ELR (cell line): ENCODE data around the gene FKBP11.
"Not testable (repeated sequence)": the region's sequence is repeated elsewhere in the genome, so short reads cannot be mapped to it uniquely, and the experiment has no call there.

Experiments used
- DNase-seq: peaks from one replicate; pipeline ENCODE4 v3.0.0-alpha.2; 2015; ENCODE audit warnings: low read depth

The FKBP11 gene

GRCh38 chr12:48907245-48907644 lies 18.0 kb downstream of the FKBP11 start:
- no peak for DNase-seq

DNA sequence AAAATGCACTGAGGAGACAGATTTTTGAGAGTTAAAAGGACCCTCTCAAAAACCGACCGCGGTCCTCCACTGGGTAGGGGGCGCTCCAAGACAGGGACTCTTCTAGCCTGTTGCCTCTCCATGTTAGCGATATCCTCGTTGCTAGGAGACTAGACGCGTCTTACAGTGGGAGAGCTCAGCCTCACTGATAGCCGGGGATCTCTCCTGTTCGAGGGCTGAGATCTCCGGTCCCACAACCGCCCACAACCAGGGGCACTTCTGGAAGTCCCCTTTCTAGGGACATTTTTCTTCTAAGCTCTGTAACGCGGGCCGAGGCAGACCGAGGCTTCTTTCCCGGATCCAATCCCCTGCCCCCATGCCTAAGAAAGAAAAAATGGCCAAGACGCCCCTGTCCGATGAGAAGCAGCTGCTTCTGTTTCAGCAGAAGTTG lies 21.3 kb downstream of the FKBP11 start:
- peak; percentile 85 for DNase-seq

- DNase-seq: no peak
Observed at GRCh38 chr12:48903363-48903981, 21.8 kb downstream of the FKBP11 start.

GRCh38 chr12:48901278-48901677 lies 24.0 kb downstream of the FKBP11 start:
- peak; percentile 43 for DNase-seq

DNA sequence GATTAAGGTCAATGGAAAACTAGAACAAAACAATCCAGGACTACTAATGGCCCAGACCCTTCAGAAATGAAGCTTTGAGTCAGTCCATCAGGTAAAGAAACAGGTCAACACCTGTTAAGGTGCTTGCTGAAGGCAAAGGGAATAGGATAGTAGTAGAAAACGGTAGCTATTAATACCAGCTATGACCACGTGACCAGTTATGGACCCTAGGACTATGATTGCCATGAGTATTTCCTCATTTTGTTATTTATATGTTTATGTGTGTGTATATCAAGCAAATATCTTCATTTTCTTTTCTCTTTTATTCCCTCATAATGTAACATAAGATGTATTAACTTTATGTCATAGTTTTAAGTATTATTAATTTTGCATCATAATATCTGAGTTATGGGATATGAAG lies 25.6 kb downstream of the FKBP11 start:
- DNase-seq: no peak

- no peak for DNase-seq
Observed at GRCh38 chr12:48894271-48894670, 31.0 kb downstream of the FKBP11 start.

GRCh38 chr12:48890657-48891418 lies 34.5 kb downstream of the FKBP11 start:
- peak; percentile 76 for DNase-seq

- DNase-seq: no peak
Observed at GRCh38 chr12:48889679-48890078, 35.6 kb downstream of the FKBP11 start.

GRCh38 chr12:48883305-48884161 lies 41.8 kb downstream of the FKBP11 start:
- no peak for DNase-seq

DNA sequence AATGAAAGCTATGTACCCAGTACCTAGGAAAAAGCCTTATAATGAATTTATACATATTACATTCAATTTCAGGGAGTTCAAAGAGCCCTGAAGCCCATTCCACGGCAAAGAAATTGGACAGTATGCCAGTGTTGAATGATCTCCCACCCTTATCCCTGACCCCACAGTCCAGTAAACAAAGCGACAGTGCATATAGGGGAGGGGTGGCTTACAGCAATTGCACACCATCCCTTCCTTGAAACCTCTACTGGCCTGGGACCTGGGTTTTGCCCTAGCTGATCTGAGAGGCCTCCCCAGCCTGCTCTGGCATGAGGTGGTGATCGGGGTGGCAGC lies 42.4 kb downstream of the FKBP11 start:
- DNase-seq: no peak

GRCh38 chr12:48882315-48882687 lies 43.0 kb downstream of the FKBP11 start:
- DNase-seq: peak; percentile 12

DNA sequence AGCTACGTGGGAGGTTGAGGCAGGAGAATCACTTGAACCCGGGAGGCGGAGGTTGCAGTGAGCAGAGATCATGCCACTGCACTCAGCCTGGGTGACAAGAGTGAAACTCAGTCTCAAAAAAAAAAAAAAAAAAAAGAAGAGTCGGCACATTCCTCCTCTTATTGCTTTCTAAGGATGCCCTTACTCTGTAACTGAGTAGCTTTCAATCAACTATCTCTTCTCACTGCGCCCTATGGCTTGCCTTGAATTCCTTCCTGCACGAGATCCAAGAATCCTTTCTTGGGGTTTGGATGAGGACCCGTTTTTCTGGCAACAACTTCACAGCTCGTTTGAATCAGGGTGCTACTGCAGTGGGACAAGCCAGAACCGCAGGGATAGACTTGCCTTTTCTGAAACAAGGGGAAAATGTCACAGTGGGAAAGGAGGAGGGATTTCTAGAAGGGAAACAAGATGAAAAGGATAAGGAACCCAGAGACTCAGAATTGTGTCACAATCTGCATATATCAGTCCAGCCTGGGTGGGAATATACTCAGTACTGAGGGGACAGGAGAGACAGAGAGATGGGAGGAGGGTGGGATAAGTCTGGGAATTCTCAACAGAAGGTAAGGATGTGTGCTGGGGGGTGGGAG lies 43.5 kb downstream of the FKBP11 start:
- no peak for DNase-seq

- DNase-seq: no peak
Observed at GRCh38 chr12:48880647-48881046, 44.6 kb downstream of the FKBP11 start.

GRCh38 chr12:48878548-48878947 lies 46.7 kb downstream of the FKBP11 start:
- DNase-seq: no peak

DNA sequence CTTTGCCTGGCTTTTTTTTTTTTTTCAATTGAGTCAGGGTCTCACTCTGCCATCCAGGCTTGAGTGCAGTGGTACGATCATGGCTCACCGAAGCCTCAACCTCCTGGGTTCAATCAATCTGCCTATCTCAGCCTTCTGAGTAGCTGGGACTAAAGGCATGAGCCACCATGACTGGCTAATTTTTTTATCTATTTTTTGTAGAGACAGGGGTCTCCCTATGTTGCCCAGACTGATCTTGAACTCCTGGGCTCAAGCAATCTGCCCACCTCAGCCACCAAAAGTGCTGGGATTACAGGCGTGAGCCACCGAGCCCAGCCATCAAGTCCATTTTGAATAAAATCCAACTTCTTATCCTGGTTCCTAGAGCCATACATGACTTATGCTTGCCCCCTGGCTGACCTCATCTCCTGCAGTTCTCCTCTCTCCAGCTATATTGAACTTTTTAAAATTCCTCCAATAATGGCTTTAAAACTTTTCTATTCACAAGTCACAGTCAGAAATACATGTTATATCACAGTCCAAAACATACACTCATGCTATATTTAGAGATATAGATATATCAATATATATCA lies 49.3 kb downstream of the FKBP11 start:
- no peak for DNase-seq

DNA sequence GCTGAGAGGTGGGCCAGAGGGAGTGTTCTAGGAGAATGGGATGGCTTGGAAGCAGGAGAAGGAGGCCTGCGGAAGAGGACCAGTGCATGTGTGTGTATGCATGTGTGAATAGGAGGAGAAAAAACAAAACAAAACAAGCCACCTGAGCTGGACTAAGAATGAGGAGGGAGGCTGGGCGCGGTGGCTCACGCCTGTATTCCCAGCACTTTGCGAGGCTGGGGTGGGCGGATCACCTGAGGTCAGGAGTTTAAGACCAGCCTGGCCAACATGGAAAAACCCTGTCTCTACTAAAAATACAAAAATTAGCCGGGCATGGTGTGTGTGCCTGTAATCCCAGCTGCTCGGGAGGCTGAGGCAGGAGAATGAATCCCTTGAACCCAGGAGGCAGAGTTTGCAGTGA lies 51.8 kb downstream of the FKBP11 start:
- DNase-seq: not testable (repeated sequence)

- DNase-seq: no peak
Observed at GRCh38 chr12:48873096-48873495, 52.2 kb downstream of the FKBP11 start.
